Measurements from ENCODE around the gene GPAM.

GRCh38 chr10:112202561-112203241, 19.1 kb upstream of the GPAM start:
- TF ChIP-seq PATZ1 (CRISPR knock-in tag; IDR thresholded peaks at IDR 0.05; ENCODE audit: borderline replicate concordance) (no peak), ZFP3 (CRISPR knock-in tag; IDR thresholded peaks at IDR 0.05) (no peak), ISL1 (CRISPR knock-in tag; IDR thresholded peaks at IDR 0.05) (no peak), ARNTL (CRISPR knock-in tag; IDR thresholded peaks at IDR 0.05; ENCODE audit: borderline replicate concordance, low read depth) (no peak), CREB5 (CRISPR knock-in tag; IDR thresholded peaks at IDR 0.05; ENCODE audit: low read depth) (no peak), CSDC2 (CRISPR knock-in tag; IDR thresholded peaks at IDR 0.05) (no peak)

Data from SK-N-SH treated with all-trans-retinoic acid at 6 μM for 48 hours (cell line).